GM23338 (cell line): ENCODE data around the gene CHN2. TPM values are rescaled to one million over a fixed set of nuclear protein-coding genes. Genes with fewer than 3 reads are reported as not detected.

Source experiments
- ATAC-seq: fragments of 200-7000 bp; cut with Tn5 transposase; 3 replicates; pipeline ENCODE4 v1.9.1; 2020
- DNase-seq: peaks from one replicate; pipeline ENCODE4 v3.0.0-alpha.2; 2015; ENCODE audit warnings: low spot score
- H2AFZ ChIP-seq: fragments of 200-600 bp; sonication (generic); 2 replicates; pipeline ENCODE4 v1.8.0; 2016; ENCODE audit warnings: antibody characterized with exemption, mild to moderate bottlenecking, moderate library complexity
- H3F3A ChIP-seq: fragments of 200-600 bp; sonication (generic); replicated peaks from 2 replicates; pipeline ENCODE4 v1.8.0; 2017; ENCODE audit warnings: antibody characterized with exemption, mixed run types, low read depth
- H3K27ac ChIP-seq: fragments of 200-600 bp; sonication (generic); 2 replicates; pipeline ENCODE4 v1.6.1; 2016; ENCODE audit warnings: low read depth
- H3K27me3 ChIP-seq: fragments of 200-600 bp; sonication (generic); 2 replicates; pipeline ENCODE4 v1.8.0; 2016; ENCODE audit warnings: mild to moderate bottlenecking, mixed run types, moderate library complexity; ENCODE audit not compliant: insufficient read depth
- H3K36me3 ChIP-seq: fragments of 200-600 bp; sonication (generic); 2 replicates; pipeline ENCODE4 v1.8.0; 2016; ENCODE audit warnings: mild to moderate bottlenecking; ENCODE audit not compliant: insufficient read depth
- H3K4me1 ChIP-seq: fragments of 200-600 bp; sonication (generic); 2 replicates; pipeline ENCODE4 v1.8.0; 2016; ENCODE audit warnings: mild to moderate bottlenecking, moderate library complexity; ENCODE audit not compliant: insufficient read depth
- H3K4me2 ChIP-seq: fragments of 200-600 bp; sonication (generic); 2 replicates; pipeline ENCODE4 v1.7.1; 2017; ENCODE audit warnings: mixed run types
- H3K4me3 ChIP-seq: fragments of 200-600 bp; sonication (generic); 2 replicates; pipeline ENCODE4 v1.6.1; 2016; ENCODE audit warnings: mixed run types
- H3K79me2 ChIP-seq: fragments of 200-600 bp; sonication (generic); replicated peaks from 2 replicates; pipeline ENCODE4 v1.8.0; 2017; ENCODE audit warnings: mild to moderate bottlenecking; ENCODE audit not compliant: insufficient read depth
- H3K9me2 ChIP-seq: fragments of 200-600 bp; sonication (generic); 2 replicates; pipeline ENCODE4 v1.8.0; 2017; ENCODE audit not compliant: insufficient read depth
- H4K20me1 ChIP-seq: fragments of 200-600 bp; sonication (generic); replicated peaks from 2 replicates; pipeline ENCODE4 v1.8.0; 2017; ENCODE audit warnings: mild to moderate bottlenecking; ENCODE audit not compliant: insufficient read depth
- H3K27ac Mint-ChIP-seq: 2 replicates; pipeline ENCODE4 v1.8.0; 2020; ENCODE audit warnings: inconsistent platforms, mild to moderate bottlenecking, moderate library complexity, mixed read lengths
- H3K27me3 Mint-ChIP-seq: 3 replicates; pipeline ENCODE4 v1.8.0; 2022; ENCODE audit warnings: low read depth, mild to moderate bottlenecking, moderate library complexity, mixed read lengths, inconsistent platforms; ENCODE audit not compliant: insufficient read depth, poor library complexity
- H3K36me3 Mint-ChIP-seq: 3 replicates; pipeline ENCODE4 v1.8.0; 2021; ENCODE audit warnings: low read depth, mild to moderate bottlenecking, inconsistent platforms, moderate library complexity, mixed read lengths
- H3K4me1 Mint-ChIP-seq: 3 replicates; pipeline ENCODE4 v1.8.0; 2020; ENCODE audit warnings: mild to moderate bottlenecking, inconsistent platforms, mixed read lengths
- H3K4me3 Mint-ChIP-seq: 3 replicates; pipeline ENCODE4 v1.8.0; 2021; ENCODE audit warnings: moderate library complexity, mild to moderate bottlenecking, inconsistent platforms, mixed read lengths
- H3K9me3 Mint-ChIP-seq: 3 replicates; pipeline ENCODE4 v1.8.0; 2020; ENCODE audit warnings: moderate library complexity, mild to moderate bottlenecking, inconsistent platforms, mixed read lengths
- CREB1 ChIP-seq: fragments of 250-450 bp; sonication (Bioruptor Pico); IDR thresholded peaks from 2 replicates; pipeline ENCODE4 v1.5.0; 2020; ENCODE audit warnings: low read depth, mild to moderate bottlenecking, moderate library complexity
- CTCF ChIP-seq, 2 experiments: fragments of 200-600 bp in 1 of 2; sonication (generic) in 1 of 2; conservative IDR thresholded peaks; 2 replicates each; pipeline versions ENCODE4 v1.5.1 to v1.6.1; 2016 to 2017; ENCODE audit warnings: antibody characterized with exemption in 2 of 2, low read depth in 2 of 2, mild to moderate bottlenecking in 2 of 2, moderate library complexity in 1 of 2
- ETS1 ChIP-seq: IDR thresholded peaks from 2 replicates; pipeline ENCODE4 v1.6.1; 2016; ENCODE audit warnings: antibody characterized with exemption
- JUNB ChIP-seq: IDR thresholded peaks from one replicate; pipeline ENCODE4 v1.6.1; 2016; ENCODE audit warnings: antibody characterized with exemption; ENCODE audit not compliant: unreplicated experiment
- NANOG ChIP-seq: IDR thresholded peaks from 2 replicates; pipeline ENCODE4 v1.6.1; 2016; ENCODE audit warnings: antibody characterized with exemption, borderline replicate concordance
- REST ChIP-seq: IDR thresholded peaks from one replicate; pipeline ENCODE4 v1.6.1; 2018; ENCODE audit warnings: antibody characterized with exemption; ENCODE audit not compliant: unreplicated experiment
- STAT1 ChIP-seq: IDR thresholded peaks from one replicate; pipeline ENCODE4 v1.6.1; 2016; ENCODE audit warnings: antibody characterized with exemption; ENCODE audit not compliant: unreplicated experiment
- ZNF331 ChIP-seq: fragments of 250-450 bp; sonication (Bioruptor Pico); IDR thresholded peaks from 2 replicates; pipeline ENCODE4 v1.5.0; 2020; ENCODE audit warnings: low read depth, mild to moderate bottlenecking, moderate library complexity
- ZNF462 ChIP-seq: fragments of 250-450 bp; sonication (Bioruptor Pico); IDR thresholded peaks from 2 replicates; pipeline ENCODE4 v1.5.0; 2020; ENCODE audit warnings: mild to moderate bottlenecking, moderate library complexity
- polyA plus RNA-seq: library from polyadenylated mRNA; unstranded; fragments of >200 nt; fragmentation: Nextera tagmentation; extraction: Ambion mirVana; gene quantifications from 2 replicates; pipeline ENCODE4 v1.2.1, GENCODE V29; 2016
- total RNA-seq: library from RNA; depleted of rRNA; stranded (reverse); fragments of >200 nt; shearing (Covaris generic); gene quantifications from 2 replicates; pipeline ENCODE4 v1.2.3, GENCODE V29; 2014

CHN2 gene
- total and polyA plus RNA-seq, 2 experiments from 2014 or later: 6.1 to 7.5 TPM

GRCh38 chr7:29415215-29415614 is 220.6 kb downstream of the CHN2 start:
- Histone ChIP-seq H3K27ac (no peak overlapping the region), H3K4me3 (no peak overlapping the region), H2AFZ (no peak overlapping the region), H3K27me3 (no peaks in the 10 kb centered on the region), H3K79me2 (no peaks in the 10 kb centered on the region), H3F3A (no peaks in the 10 kb centered on the region), H3K4me1 (no peaks in the 10 kb centered on the region), H4K20me1 (no peaks in the 10 kb centered on the region), H3K36me3 (no peaks in the 10 kb centered on the region), H3K9me2 (no peaks in the 10 kb centered on the region), H3K4me2 (no peak overlapping the region)
- no peaks in the 10 kb centered on the region for H3K9me3 Mint-ChIP-seq
- TF ChIP-seq JUNB (no peak), ZNF462 (CRISPR knock-in tag) (no peak), STAT1 (no peak), NANOG (no peak), REST (no peak), ETS1 (no peak), CTCF (conservative IDR thresholded peaks at IDR 0.05; ENCODE audit: low read depth in 2 of 2) (no peak), ZNF331 (CRISPR knock-in tag) (no peak), CREB1 (CRISPR knock-in tag) (no peak)
- ATAC-seq (no peak), DNase-seq (no peak)
- H3K27me3 Mint-ChIP-seq: no peaks in the 10 kb centered on the region
- no peaks in the 10 kb centered on the region for H3K36me3 Mint-ChIP-seq
- no peak overlapping the region for H3K27ac Mint-ChIP-seq
- H3K4me1 Mint-ChIP-seq: 0 out of 3 replicates have a peak, but pooled peaks cover 5% of the 10 kb centered on the region
- H3K4me3 Mint-ChIP-seq: no peak overlapping the region
